Amniotic epithelial cell (primary cell): Measurements from ENCODE around the gene HTR3B.
A peak's percentile ranks its signal among the peaks of the same experiment; 100 is the strongest.
"Not testable (repeated sequence)": the region's sequence is repeated elsewhere in the genome, so short reads cannot be mapped to it uniquely, and the experiment has no call there.

ENCODE experiments used
- DNase-seq: peaks from one replicate; pipeline ENCODE4 v3.0.0-alpha.2; 2010; ENCODE audit warnings: low read depth

HTR3B gene

GRCh38 chr11:113904379-113905101 lies at the start of gene HTR3B:
Gene HTR3B, plus strand, starts transcription at chr11:113904796. Its CDS starts 138 bp downstream, at chr11:113904934.
- no peak for DNase-seq

- no peak for DNase-seq
Measured at GRCh38 chr11:113855803-113856202, 48.8 kb upstream of the HTR3B start.

GRCh38 chr11:113856966-113857759 lies 47.4 kb upstream of the HTR3B start:
- no peak for DNase-seq

GRCh38 chr11:113859665-113860064 lies 44.9 kb upstream of the HTR3B start:
- no peak for DNase-seq

GRCh38 chr11:113862435-113862834 lies 42.2 kb upstream of the HTR3B start:
- peak; percentile 10 for DNase-seq

- no peak for DNase-seq
Measured at GRCh38 chr11:113864410-113864809, 40.2 kb upstream of the HTR3B start.

GRCh38 chr11:113865873-113866272 lies 38.7 kb upstream of the HTR3B start:
- no peak for DNase-seq

GRCh38 chr11:113867843-113868503 lies 36.6 kb upstream of the HTR3B start:
- DNase-seq: no peak

- DNase-seq: peak; percentile 83
Measured at GRCh38 chr11:113871336-113871735, 33.3 kb upstream of the HTR3B start.

GRCh38 chr11:113873236-113873626 lies 31.4 kb upstream of the HTR3B start:
- no peak for DNase-seq

- DNase-seq: no peak
Measured at GRCh38 chr11:113874096-113874495, 30.5 kb upstream of the HTR3B start.

GRCh38 chr11:113874581-113875233 lies 29.9 kb upstream of the HTR3B start:
- DNase-seq: peak; percentile 8

GRCh38 chr11:113875234-113876073 lies 29.1 kb upstream of the HTR3B start, which contains the start of gene USP28:
Gene USP28, minus strand, starts transcription at chr11:113875572. Its CDS starts 71 bp downstream, at chr11:113875501.
- peak; percentile 92 for DNase-seq

- no peak for DNase-seq
Measured at GRCh38 chr11:113876074-113876797, 28.4 kb upstream of the HTR3B start.

- DNase-seq: no peak
Measured at GRCh38 chr11:113876798-113877669, 27.6 kb upstream of the HTR3B start.

GRCh38 chr11:113877670-113878055 lies 26.9 kb upstream of the HTR3B start:
- DNase-seq: no peak

GRCh38 chr11:113879446-113879845 lies 25.1 kb upstream of the HTR3B start:
- not testable (repeated sequence) for DNase-seq

- DNase-seq: no peak
Measured at GRCh38 chr11:113880971-113881370, 23.6 kb upstream of the HTR3B start.

GRCh38 chr11:113881856-113882255 lies 22.7 kb upstream of the HTR3B start:
- no peak for DNase-seq
